ENCODE results near the gene GALNT13. TPM values are rescaled to one million over a fixed set of nuclear protein-coding genes. Genes with fewer than 3 reads are reported as not detected.

The GALNT13 gene
- total RNA-seq, 4 donors from 2014 or later = 0.49 to 5.2 (median 1.4) TPM

DNA sequence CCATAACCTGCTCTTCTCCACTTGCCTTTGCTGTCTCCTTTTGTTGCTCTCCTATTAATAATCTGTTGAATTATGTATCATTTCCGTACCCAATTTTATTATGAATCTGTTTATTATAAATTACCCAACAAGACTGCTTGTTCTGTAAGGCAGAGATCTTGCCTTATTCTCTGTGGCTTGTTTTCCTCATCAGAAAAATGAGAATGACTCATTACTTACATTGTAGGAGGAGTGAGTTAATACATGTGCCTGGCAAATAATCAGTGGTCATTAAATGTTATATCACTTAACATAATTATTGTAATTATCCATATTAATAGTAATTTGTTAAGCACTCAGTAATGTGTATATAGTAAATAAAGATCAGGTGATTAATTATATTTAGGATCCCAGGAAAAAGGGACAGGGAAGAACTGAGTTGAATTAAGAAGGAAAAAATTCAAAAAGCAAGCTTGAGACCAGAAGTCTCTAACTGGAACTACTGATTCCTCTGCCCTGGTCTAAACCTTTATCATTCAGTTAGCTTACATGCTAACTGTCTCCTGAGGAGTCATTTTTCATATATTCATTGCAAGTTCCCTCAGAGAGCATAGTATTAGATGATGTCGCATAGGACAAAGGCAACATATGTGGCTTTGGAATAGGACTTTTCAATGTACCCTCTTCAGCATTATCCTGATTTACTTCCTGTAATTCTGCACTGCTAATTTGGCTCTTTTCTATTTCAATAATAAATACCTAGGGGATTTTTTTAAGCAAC is 335.7 kb downstream of the GALNT13 start:
- H3K4me3 ChIP-seq (ENCODE audit: low read depth, poor library complexity, severe bottlenecking) = no peak overlapping the region
- WGBS, 2 donors = 76 to 77% methylated on average over 2 of the region's 2 CpGs
- intact Hi-C loops (cut with DNase I; ENCODE audit: low total_unique reads) = no loop called here
- TF ChIP-seq CTCF (IDR thresholded peaks at IDR 0.05) (no peak), POLR2A (IDR thresholded peaks at IDR 0.05) (no peak)
- DNase-seq (ENCODE audit: low spot score in 2 of 2) = no peak

DNA sequence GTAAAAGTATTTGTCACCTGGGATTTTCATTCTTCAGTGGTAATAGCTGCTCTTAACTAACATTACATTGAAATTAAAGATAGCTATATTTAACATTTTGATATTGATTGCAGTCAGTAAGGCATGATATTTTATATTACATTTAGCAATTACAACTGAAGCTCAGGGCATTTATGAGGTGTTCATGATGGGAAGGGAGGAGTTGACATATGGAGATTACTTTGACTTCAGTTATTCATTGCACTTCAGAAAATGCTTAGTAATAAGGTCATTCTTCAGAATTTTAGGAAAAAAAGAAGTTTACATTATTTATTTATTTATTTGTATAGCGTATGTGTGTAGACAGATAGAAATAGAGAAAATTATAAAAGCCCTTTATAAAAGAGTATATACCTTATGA is 352.0 kb downstream of the GALNT13 start:
- intact Hi-C loops (cut with DNase I; ENCODE audit: low total_unique reads) = no loop called here
- 89 to 98% methylated on average over 1 of the region's 1 CpG for WGBS, 2 donors
- no peak for DNase-seq (ENCODE audit: low spot score in 2 of 2)
- no peak for TF ChIP-seq POLR2A (IDR thresholded peaks at IDR 0.05)
- TF ChIP-seq CTCF (IDR thresholded peaks at IDR 0.05) = no peak
- H3K4me3 ChIP-seq (ENCODE audit: low read depth, poor library complexity, severe bottlenecking) = no peak overlapping the region

DNA sequence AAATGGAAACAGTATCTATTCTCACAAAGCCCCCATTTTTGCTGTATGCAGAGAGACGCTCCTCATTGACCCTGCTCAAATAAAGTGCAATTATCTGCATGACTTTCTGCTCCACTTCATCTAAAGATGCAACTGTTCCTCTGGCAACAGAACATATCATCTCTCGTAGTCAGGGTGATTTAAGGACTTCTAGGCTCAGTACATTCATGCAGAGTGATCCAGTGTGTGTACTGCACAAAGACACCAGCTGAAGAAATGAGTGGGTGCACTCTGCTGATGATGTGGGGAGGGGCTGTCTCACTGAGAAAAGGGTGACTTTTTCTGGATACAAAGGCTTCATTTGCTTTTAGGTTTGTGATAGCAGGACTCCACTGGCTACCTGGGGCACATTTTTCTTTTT is 355.2 kb downstream of the GALNT13 start:
- TF ChIP-seq CTCF (IDR thresholded peaks at IDR 0.05) (no peak), POLR2A (IDR thresholded peaks at IDR 0.05) (no peak)
- no peak for DNase-seq (ENCODE audit: low spot score in 2 of 2)
- WGBS, 2 donors = 67 to 71% methylated on average over 2 of the region's 2 CpGs
- no peak overlapping the region for H3K4me3 ChIP-seq (ENCODE audit: low read depth, poor library complexity, severe bottlenecking)
- intact Hi-C loops (cut with DNase I; ENCODE audit: low total_unique reads) = no loop called here

DNA sequence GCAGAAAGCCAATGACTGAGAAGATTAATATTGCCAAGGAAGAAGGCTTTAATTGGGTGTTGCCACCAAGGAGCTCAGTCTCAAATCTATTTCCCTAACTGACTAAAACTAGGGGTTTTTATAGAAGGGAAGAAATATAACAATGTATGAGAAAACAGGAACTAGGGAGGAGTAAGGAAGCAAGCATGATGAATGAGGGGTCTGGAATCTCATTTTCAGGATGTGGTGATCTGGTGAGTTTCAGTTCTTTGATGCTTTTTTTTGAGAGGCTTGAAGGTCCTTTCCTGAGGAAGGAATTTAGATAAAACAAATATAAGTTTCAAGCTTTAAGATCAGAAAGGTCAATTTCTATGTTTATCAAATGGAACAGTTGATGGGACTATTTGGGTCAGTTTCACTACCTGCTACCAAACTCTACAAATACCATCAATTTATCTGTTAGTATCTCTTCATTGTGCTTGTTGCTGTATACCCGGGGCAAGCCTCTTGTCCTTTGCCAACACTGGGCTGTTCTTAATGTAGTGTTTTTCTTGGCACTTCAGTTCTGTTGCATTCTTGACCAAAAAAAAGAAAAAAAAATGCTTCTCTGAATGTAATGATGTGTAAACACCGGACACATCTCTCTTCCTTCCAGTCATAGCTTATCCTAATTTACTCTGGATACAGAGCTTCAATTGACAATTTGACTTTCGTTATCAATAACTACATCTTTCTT is 357.0 kb downstream of the GALNT13 start:
- TF ChIP-seq CTCF (IDR thresholded peaks at IDR 0.05) (no peak), POLR2A (IDR thresholded peaks at IDR 0.05) (no peak)
- 59 to 76% methylated on average over 3 of the region's 3 CpGs for WGBS, 2 donors
- intact Hi-C loops (cut with DNase I; ENCODE audit: low total_unique reads) = no loop called here
- no peak overlapping the region for H3K4me3 ChIP-seq (ENCODE audit: low read depth, poor library complexity, severe bottlenecking)
- DNase-seq (ENCODE audit: low spot score in 2 of 2) = no peak

DNA sequence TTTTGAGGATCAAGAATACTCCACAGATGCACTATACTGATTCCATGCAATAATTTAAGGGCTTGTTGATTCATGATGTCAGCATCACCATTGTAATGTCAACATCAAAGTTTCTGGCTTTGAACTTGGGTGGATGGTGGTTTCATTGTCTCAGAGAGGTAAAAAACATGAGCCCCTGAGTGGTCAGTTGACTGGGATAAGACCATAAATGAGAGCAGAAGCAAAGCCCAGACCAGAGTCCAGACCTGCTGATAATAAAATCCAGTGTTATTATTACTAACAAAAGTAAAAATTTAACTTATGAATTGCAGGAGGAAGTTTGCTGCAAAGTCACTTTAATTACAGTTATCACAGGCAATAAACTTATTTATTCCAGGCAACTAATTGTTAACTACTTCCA is 358.2 kb downstream of the GALNT13 start:
- TF ChIP-seq POLR2A (IDR thresholded peaks at IDR 0.05) (no peak), CTCF (IDR thresholded peaks at IDR 0.05) (no peak)
- DNase-seq (ENCODE audit: low spot score in 2 of 2) = no peak
- intact Hi-C loops (cut with DNase I; ENCODE audit: low total_unique reads) = no loop called here
- H3K4me3 ChIP-seq (ENCODE audit: low read depth, poor library complexity, severe bottlenecking) = no peak overlapping the region

Data from lower leg skin (tissue), 4 donors.